MCF 10A (cell line): ENCODE data around the gene CCNY. TPM values are rescaled to one million over a fixed set of nuclear protein-coding genes. Genes with fewer than 3 reads are reported as not detected.

ENCODE experiments used
- BruUV-seq: library from RNA; stranded (reverse); fragments of 400-500 nt; replicated peaks from 2 replicates; lab custom pipeline; 2021; lab: Mats Ljungman, UMichigan
- CTCF ChIA-PET: fragments of 300-600 bp; sonication (Branson Sonifier 250); formaldehyde crosslinking; extraction: SDS; loops from one replicate; lab custom pipeline; 2021; ENCODE audit warnings: antibody characterized with exemption, inconsistent platforms; lab: Yijun Ruan, JAX
- POLR2A ChIA-PET: fragments of 300-600, 350-650 bp; sonication (Branson Sonifier 250); formaldehyde crosslinking; extraction: SDS; loops from one replicate; lab custom pipeline; 2020; ENCODE audit warnings: antibody characterized with exemption, inconsistent platforms; lab: Yijun Ruan, JAX
- DNase-seq: peaks from one replicate; pipeline ENCODE4 v3.0.0-alpha.2; 2018; ENCODE audit not compliant: unreplicated experiment
- H3K27ac Mint-ChIP-seq: one replicate; pipeline ENCODE4 v1.8.0; 2022; ENCODE audit warnings: mild to moderate bottlenecking, low read depth, mixed read lengths; ENCODE audit not compliant: unreplicated experiment
- H3K27me3 Mint-ChIP-seq: one replicate; pipeline ENCODE4 v1.8.0; 2022; ENCODE audit warnings: mixed read lengths; ENCODE audit not compliant: insufficient read depth, unreplicated experiment
- H3K36me3 Mint-ChIP-seq: one replicate; pipeline ENCODE4 v1.8.0; 2022; ENCODE audit warnings: mild to moderate bottlenecking, moderate library complexity, mixed read lengths; ENCODE audit not compliant: insufficient read depth, unreplicated experiment
- H3K4me1 Mint-ChIP-seq: one replicate; pipeline ENCODE4 v1.8.0; 2022; ENCODE audit warnings: mixed read lengths; ENCODE audit not compliant: insufficient read depth, unreplicated experiment
- H3K4me3 Mint-ChIP-seq: one replicate; pipeline ENCODE4 v1.8.0; 2022; ENCODE audit warnings: mild to moderate bottlenecking, moderate library complexity, mixed read lengths; ENCODE audit not compliant: unreplicated experiment
- H3K9me3 Mint-ChIP-seq: one replicate; pipeline ENCODE4 v1.8.0; 2022; ENCODE audit warnings: mixed read lengths; ENCODE audit not compliant: unreplicated experiment
- intact Hi-C: fragments of 100-400 bp; cut with micrococcal nuclease; formaldehyde crosslinking; loops from 2 replicates; pipeline ENCODE4 v1.14.1; 2022
- total RNA-seq: library from RNA; stranded (reverse); gene quantifications from 2 replicates; pipeline ENCODE4 v1.2.3, GENCODE V29; 2022
- TF ChIP-seq, protein P1 (sequence below): fragments of 200-600 bp; IDR thresholded peaks from one replicate; pipeline ENCODE4 v1.8.0; 2022; ENCODE audit warnings: antibody characterized with exemption, mild to moderate bottlenecking; ENCODE audit not compliant: unreplicated experiment

CCNY gene
- total RNA-seq, 1 experiment from 2014 or later, result 68.9 TPM

DNA sequence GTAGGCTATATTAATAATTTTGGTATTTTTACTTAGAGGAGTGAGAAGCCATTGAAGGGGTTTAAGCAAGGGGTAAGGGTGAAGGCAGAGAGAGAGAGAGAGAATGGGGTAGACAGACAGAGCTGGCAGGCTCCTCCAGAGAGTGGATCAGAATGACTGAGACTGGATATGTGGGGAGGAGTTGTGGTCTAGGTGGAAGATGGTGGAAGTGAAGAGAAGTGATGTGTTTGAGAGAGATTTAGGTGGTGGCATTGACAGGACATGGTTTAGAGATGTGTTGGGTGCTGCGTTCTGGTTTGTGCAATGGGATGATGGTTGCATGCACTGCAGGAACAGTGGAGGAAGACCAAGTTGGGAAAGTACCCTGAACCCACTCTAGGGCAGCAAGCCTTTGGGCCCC, 92.2 kb downstream of the CCNY start:
- ChIA-PET CTCF (interaction anchor here (0.5 kb wide), 1 partner anchor 117 kb away, joined by 3 read pairs; no protein-coding TSS in a partner anchor), POLR2A (interaction anchor here (0.7 kb wide), 1 partner anchor 65 kb away, joined by 3 read pairs; no protein-coding TSS in a partner anchor)
- Mint-ChIP-seq H3K27ac (peak overlapping the region; percentile 43), H3K27me3 (no peaks in the 10 kb centered on the region), H3K4me3 (no peak overlapping the region), H3K4me1 (peaks cover 37% of the 10 kb centered on the region), H3K36me3 (peaks cover 5% of the 10 kb centered on the region), H3K9me3 (peaks cover 7% of the 10 kb centered on the region)
- no TSS peak for BruUV-seq
- intact Hi-C loops, result no loop called here
- TF ChIP-seq, protein P1, sequence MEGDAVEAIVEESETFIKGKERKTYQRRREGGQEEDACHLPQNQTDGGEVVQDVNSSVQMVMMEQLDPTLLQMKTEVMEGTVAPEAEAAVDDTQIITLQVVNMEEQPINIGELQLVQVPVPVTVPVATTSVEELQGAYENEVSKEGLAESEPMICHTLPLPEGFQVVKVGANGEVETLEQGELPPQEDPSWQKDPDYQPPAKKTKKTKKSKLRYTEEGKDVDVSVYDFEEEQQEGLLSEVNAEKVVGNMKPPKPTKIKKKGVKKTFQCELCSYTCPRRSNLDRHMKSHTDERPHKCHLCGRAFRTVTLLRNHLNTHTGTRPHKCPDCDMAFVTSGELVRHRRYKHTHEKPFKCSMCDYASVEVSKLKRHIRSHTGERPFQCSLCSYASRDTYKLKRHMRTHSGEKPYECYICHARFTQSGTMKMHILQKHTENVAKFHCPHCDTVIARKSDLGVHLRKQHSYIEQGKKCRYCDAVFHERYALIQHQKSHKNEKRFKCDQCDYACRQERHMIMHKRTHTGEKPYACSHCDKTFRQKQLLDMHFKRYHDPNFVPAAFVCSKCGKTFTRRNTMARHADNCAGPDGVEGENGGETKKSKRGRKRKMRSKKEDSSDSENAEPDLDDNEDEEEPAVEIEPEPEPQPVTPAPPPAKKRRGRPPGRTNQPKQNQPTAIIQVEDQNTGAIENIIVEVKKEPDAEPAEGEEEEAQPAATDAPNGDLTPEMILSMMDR, result no peak
- no peak for DNase-seq

DNA sequence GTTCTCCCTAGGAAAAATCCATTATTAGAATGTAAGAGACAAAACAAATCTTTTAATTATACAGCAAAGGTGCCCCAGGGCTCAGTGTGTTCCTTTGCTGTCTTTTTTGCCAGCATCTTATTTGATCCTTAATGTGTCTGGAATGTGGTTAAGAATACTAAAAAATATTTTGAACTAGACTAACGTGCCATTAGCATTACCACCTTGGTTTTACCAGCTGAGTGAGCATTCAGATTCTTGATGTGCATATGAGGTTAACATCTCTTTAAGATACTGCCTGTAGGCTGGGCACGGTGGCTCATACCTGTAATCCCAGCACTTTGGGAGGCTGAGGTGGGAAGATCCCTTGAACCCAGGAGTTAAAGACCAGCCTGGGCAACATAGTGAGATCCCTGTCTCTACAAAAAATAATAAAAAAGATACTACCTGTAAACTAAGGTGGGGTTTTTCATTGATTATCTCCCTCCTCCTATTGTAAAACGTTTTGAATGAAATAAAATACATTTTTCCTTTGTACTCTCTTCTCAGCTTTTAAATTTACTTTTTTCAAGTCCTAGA, 96.6 kb downstream of the CCNY start:
- peaks cover 7% of the 10 kb centered on the region for H3K9me3 Mint-ChIP-seq
- POLR2A ChIA-PET, result interaction anchor here (1.0 to 1.4 kb wide), 2 partner anchors 11 to 14 kb away, joined by 3 to 5 read pairs; no protein-coding TSS in a partner anchor
- no peak overlapping the region for H3K4me3 Mint-ChIP-seq
- no TSS peak for BruUV-seq
- peaks cover 23% of the 10 kb centered on the region for H3K4me1 Mint-ChIP-seq
- TF ChIP-seq, protein P1, result no peak
- intact Hi-C loops, result no loop called here
- H3K27me3 Mint-ChIP-seq, result no peaks in the 10 kb centered on the region
- H3K27ac Mint-ChIP-seq, result no peak overlapping the region
- CTCF ChIA-PET, result interaction anchor here (0.6 kb wide), 1 partner anchor 33 kb away, joined by 3 read pairs; no protein-coding TSS in a partner anchor
- DNase-seq, result no peak
- no peaks in the 10 kb centered on the region for H3K36me3 Mint-ChIP-seq

DNA sequence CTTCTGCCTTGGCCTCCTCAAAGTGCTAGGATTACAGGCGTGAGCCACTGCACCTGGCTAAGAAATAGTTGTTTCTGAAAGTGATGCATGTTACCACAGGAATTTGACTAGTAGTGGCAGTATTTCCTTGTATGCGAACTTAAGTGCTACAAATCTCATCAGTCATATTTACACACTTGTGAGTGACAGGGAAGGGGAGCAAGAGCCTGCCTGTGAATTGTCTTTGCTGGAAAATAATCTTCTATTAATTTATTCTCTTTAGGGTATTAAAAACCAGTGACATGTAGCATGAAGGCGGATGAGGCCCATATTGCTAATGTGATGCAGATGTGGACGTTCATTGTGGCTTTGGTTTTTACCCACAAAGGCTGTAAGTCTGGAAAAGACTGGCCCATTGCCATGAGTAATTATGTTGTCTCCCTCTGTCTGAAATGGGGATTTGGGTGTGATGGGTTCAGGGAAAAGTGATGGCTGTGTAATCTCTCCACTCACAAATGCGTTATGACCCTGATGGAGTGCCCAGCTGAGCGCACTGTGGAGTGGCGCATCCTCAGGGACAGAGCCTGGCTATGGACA, 97.6 kb downstream of the CCNY start:
- Mint-ChIP-seq H3K36me3 (no peaks in the 10 kb centered on the region), H3K4me3 (no peak overlapping the region), H3K4me1 (peaks cover 17% of the 10 kb centered on the region), H3K27ac (no peak overlapping the region), H3K27me3 (no peaks in the 10 kb centered on the region), H3K9me3 (peaks cover 2% of the 10 kb centered on the region)
- ChIA-PET POLR2A (no interaction called here), CTCF (no interaction called here)
- intact Hi-C loops, result no loop called here
- BruUV-seq, result no TSS peak
- TF ChIP-seq, protein P1, result no peak
- DNase-seq, result no peak

DNA sequence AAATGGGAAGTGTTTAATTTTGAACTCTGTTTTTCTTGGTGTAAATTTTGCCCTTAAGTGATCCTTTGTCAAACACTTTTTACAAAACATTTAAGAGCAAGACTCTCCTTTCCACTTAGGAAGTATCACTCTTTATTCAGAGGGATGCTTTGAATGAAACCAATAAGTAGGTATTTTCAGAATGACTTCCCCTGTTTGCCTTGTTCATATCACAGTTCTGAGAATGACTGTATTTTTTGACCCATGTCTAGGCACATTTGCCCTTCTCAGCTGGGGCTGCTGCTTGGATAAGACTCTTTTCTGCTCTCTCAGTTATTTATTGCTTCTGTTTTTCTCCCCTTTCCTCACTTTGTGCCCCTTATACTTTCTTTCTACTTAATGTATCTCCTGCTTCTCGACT, 98.2 kb downstream of the CCNY start:
- Mint-ChIP-seq H3K27ac (no peak overlapping the region), H3K27me3 (no peaks in the 10 kb centered on the region), H3K9me3 (peaks cover 8% of the 10 kb centered on the region), H3K4me3 (no peak overlapping the region), H3K4me1 (peaks cover 23% of the 10 kb centered on the region), H3K36me3 (no peaks in the 10 kb centered on the region)
- DNase-seq, result no peak
- CTCF ChIA-PET, result no interaction called here
- TF ChIP-seq, protein P1, result no peak
- POLR2A ChIA-PET, result no interaction called here
- intact Hi-C loops, result no loop called here
- BruUV-seq, result no TSS peak
